H9 (cell line): ENCODE results near the gene ARHGAP15. TPM values are rescaled to one million over a fixed set of nuclear protein-coding genes. Genes with fewer than 3 reads are reported as not detected.

Experiments
- DNase-seq: peaks from one replicate; pipeline ENCODE4 v3.0.0-alpha.2; 2017
- H2AFZ ChIP-seq: one replicate; pipeline ENCODE4 v1.6.1; 2013; ENCODE audit warnings: mild to moderate bottlenecking, low read length, control low read depth, moderate library complexity
- H2AK5ac ChIP-seq: 2 replicates; pipeline ENCODE4 v1.6.1; 2013; ENCODE audit warnings: low read length, control low read depth, mixed read lengths; ENCODE audit not compliant: insufficient read length
- H2BK120ac ChIP-seq: one replicate; pipeline ENCODE4 v1.6.1; 2013; ENCODE audit warnings: low read depth, mild to moderate bottlenecking, low read length, control low read depth, inconsistent platforms; ENCODE audit not compliant: poor library complexity, severe bottlenecking
- H2BK12ac ChIP-seq: 2 replicates; pipeline ENCODE4 v1.6.1; 2013; ENCODE audit warnings: low read length, control low read depth, mixed read lengths, low read depth; ENCODE audit not compliant: insufficient read length
- H2BK15ac ChIP-seq: 2 replicates; pipeline ENCODE4 v1.6.1; 2013; ENCODE audit warnings: low read depth, low read length, control low read depth
- H2BK20ac ChIP-seq: one replicate; pipeline ENCODE4 v1.6.1; 2013; ENCODE audit warnings: low read depth, mild to moderate bottlenecking, low read length, control low read depth, inconsistent platforms; ENCODE audit not compliant: poor library complexity, severe bottlenecking
- H2BK5ac ChIP-seq: 2 replicates; pipeline ENCODE4 v1.6.1; 2013; ENCODE audit warnings: low read length, control low read depth, mixed read lengths; ENCODE audit not compliant: insufficient read length
- H3K14ac ChIP-seq: 2 replicates; pipeline ENCODE4 v1.6.1; 2013; ENCODE audit warnings: low read length, control low read depth; ENCODE audit not compliant: insufficient read depth
- H3K18ac ChIP-seq: 2 replicates; pipeline ENCODE4 v1.6.1; 2013; ENCODE audit warnings: low read depth, mild to moderate bottlenecking, mixed read lengths, low read length, control low read depth; ENCODE audit not compliant: insufficient read length
- H3K23ac ChIP-seq: 2 replicates; pipeline ENCODE4 v1.6.1; 2013; ENCODE audit warnings: low read length, control low read depth, mixed read lengths, low read depth; ENCODE audit not compliant: insufficient read length
- H3K23me2 ChIP-seq: 2 replicates; pipeline ENCODE4 v1.6.1; 2013; ENCODE audit warnings: low read depth, mild to moderate bottlenecking, mixed read lengths, low read length, control low read depth; ENCODE audit not compliant: insufficient read length, poor library complexity, severe bottlenecking
- H3K27ac ChIP-seq: 2 replicates; pipeline ENCODE4 v1.5.1; 2013; ENCODE audit warnings: low read length, control low read depth, mixed read lengths, low read depth; ENCODE audit not compliant: insufficient read length
- H3K27me3 ChIP-seq: 2 replicates; pipeline ENCODE4 v1.6.1; 2013; ENCODE audit warnings: low read length, control low read depth, inconsistent platforms; ENCODE audit not compliant: insufficient read depth
- H3K4ac ChIP-seq: 2 replicates; pipeline ENCODE4 v1.6.1; 2013; ENCODE audit warnings: low read depth, mild to moderate bottlenecking, control low read depth, inconsistent platforms, low read length, moderate library complexity
- H3K4me1 ChIP-seq: 2 replicates; pipeline ENCODE4 v1.6.1; 2013; ENCODE audit warnings: low read length, control low read depth, inconsistent platforms; ENCODE audit not compliant: insufficient read depth
- H3K4me2 ChIP-seq: 2 replicates; pipeline ENCODE4 v1.6.1; 2013; ENCODE audit warnings: low read length, control low read depth, mixed read lengths; ENCODE audit not compliant: insufficient read length, insufficient read depth
- H3K56ac ChIP-seq: 2 replicates; pipeline ENCODE4 v1.6.1; 2013; ENCODE audit warnings: low read depth, mild to moderate bottlenecking, mixed read lengths, low read length, control low read depth; ENCODE audit not compliant: insufficient read length
- H3K79me1 ChIP-seq: 2 replicates; pipeline ENCODE4 v1.6.1; 2013; ENCODE audit warnings: low read depth, mild to moderate bottlenecking, moderate library complexity, low read length, control low read depth, inconsistent platforms; ENCODE audit not compliant: insufficient read depth, poor library complexity, severe bottlenecking
- H3K79me2 ChIP-seq: 2 replicates; pipeline ENCODE4 v1.6.1; 2013; ENCODE audit warnings: low read length, control low read depth, inconsistent platforms; ENCODE audit not compliant: insufficient read depth
- H3K9ac ChIP-seq: 2 replicates; pipeline ENCODE4 v1.6.1; 2013; ENCODE audit warnings: low read length, control low read depth, mixed read lengths; ENCODE audit not compliant: insufficient read length; ENCODE audit errors: extremely low read depth
- H3K9me3 ChIP-seq: one replicate; pipeline ENCODE4 v1.6.1; 2013; ENCODE audit warnings: low read depth, low read length, inconsistent platforms; ENCODE audit not compliant: control insufficient read depth
- H3T11ph ChIP-seq: one replicate; pipeline ENCODE4 v1.6.1; 2013; ENCODE audit warnings: mild to moderate bottlenecking, low read length, control low read depth, inconsistent platforms
- H4K20me1 ChIP-seq: one replicate; pipeline ENCODE4 v1.6.1; 2013; ENCODE audit not compliant: control insufficient read depth, insufficient read length, insufficient read depth
- H4K5ac ChIP-seq: 2 replicates; pipeline ENCODE4 v1.6.1; 2013; ENCODE audit warnings: low read depth, mild to moderate bottlenecking, mixed read lengths, low read length, control low read depth; ENCODE audit not compliant: insufficient read length
- H4K8ac ChIP-seq: replicated peaks from 2 replicates; pipeline ENCODE4 v1.6.1; 2013; ENCODE audit warnings: low read length, control low read depth, mixed read lengths, low read depth; ENCODE audit not compliant: insufficient read length
- H4K91ac ChIP-seq: 2 replicates; pipeline ENCODE4 v1.6.1; 2013; ENCODE audit warnings: low read depth, mild to moderate bottlenecking, moderate library complexity, mixed read lengths, low read length, control low read depth; ENCODE audit not compliant: insufficient read length
- H3K27ac Mint-ChIP-seq, 3 experiments: 2 replicates in 2 of 3; 3 replicates in 1 of 3; pipeline ENCODE4 v1.8.0; 2020 to 2021; ENCODE audit warnings: mixed read lengths in 3 of 3, mild to moderate bottlenecking in 1 of 3, moderate library complexity in 1 of 3
- H3K27me3 Mint-ChIP-seq: 2 replicates; pipeline ENCODE4 v1.8.0; 2021; ENCODE audit warnings: low read depth, mild to moderate bottlenecking, moderate library complexity, mixed read lengths
- H3K36me3 Mint-ChIP-seq, 3 experiments: 2 replicates in 2 of 3; 3 replicates in 1 of 3; pipeline ENCODE4 v1.8.0; 2020 to 2021; ENCODE audit warnings: low read depth in 3 of 3, mixed read lengths in 3 of 3; ENCODE audit not compliant: insufficient read depth in 1 of 3
- H3K4me1 Mint-ChIP-seq, 2 experiments: 2 replicates each; pipeline ENCODE4 v1.8.0; 2020; ENCODE audit warnings: mixed read lengths in 2 of 2
- H3K4me3 Mint-ChIP-seq, 2 experiments: 2 replicates in 1 of 2; 3 replicates in 1 of 2; pipeline ENCODE4 v1.8.0; 2020 to 2021; ENCODE audit warnings: mild to moderate bottlenecking in 2 of 2, mixed read lengths in 2 of 2, moderate library complexity in 1 of 2
- H3K9me3 Mint-ChIP-seq, 2 experiments: 2 replicates in 1 of 2; 3 replicates in 1 of 2; pipeline ENCODE4 v1.8.0; 2020; ENCODE audit warnings: mild to moderate bottlenecking in 2 of 2, mixed read lengths in 2 of 2, moderate library complexity in 1 of 2
- CTCF ChIP-seq: fragments of 200-600 bp; sonication (generic); conservative IDR thresholded peaks from 3 replicates; pipeline ENCODE4 v1.8.0; 2021; ENCODE audit warnings: antibody characterized with exemption, mild to moderate bottlenecking
- WGBS: extraction: QIAGEN DNeasy Blood & Tissue Kit; methylation state at CpG from one replicate; pipeline ENCODE4 v1.1.7; 2013; ENCODE audit warnings: missing lambda C conversion rate, low lambda C conversion rate, mixed read lengths; ENCODE audit not compliant: insufficient read length; ENCODE audit errors: extremely low coverage; 5-methylcytosine and 5-hydroxymethylcytosine counted together
- total RNA-seq: library from RNA; stranded (reverse); gene quantifications from 2 replicates; pipeline ENCODE4 v1.2.1, GENCODE V29; 2021

Gene ARHGAP15
- total RNA-seq, 1 experiment from 2014 or later = not detected

DNA sequence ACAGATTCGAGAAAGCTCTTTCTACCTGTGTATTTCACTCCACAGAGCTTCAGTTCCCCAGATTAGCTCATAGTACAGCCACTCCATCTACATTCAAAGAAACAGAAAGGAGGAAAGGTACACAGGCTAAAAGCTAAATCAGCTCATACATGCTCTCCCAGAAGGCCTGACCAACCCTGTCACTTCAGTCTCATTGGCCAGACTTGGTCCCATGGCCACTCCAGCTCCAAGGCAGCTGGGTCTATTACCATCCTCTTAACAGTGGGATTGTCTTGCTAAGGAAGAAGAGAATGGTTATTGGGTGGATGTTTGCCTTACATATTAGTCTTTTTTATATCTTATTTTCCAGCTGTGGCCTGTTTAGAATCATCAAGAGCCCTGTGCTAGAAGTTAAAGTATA, 572.6 kb downstream of the ARHGAP15 start:
- no peak overlapping the region for H3K56ac ChIP-seq
- H4K20me1 ChIP-seq = no peaks in the 10 kb centered on the region
- H3K4me2 ChIP-seq = no peak overlapping the region
- no peak overlapping the region for H4K8ac ChIP-seq
- H3K4me3 Mint-ChIP-seq = no peak overlapping the region
- no peaks in the 10 kb centered on the region for H3K36me3 Mint-ChIP-seq
- H2BK12ac ChIP-seq = no peak overlapping the region
- no peaks in the 10 kb centered on the region for H3K79me2 ChIP-seq
- WGBS = no CpG with 5 or more reads among the region's 1 CpG
- no peak overlapping the region for H3K18ac ChIP-seq
- no peaks in the 10 kb centered on the region for H3K23me2 ChIP-seq
- H3K14ac ChIP-seq = no peak overlapping the region
- no peak overlapping the region for H3K23ac ChIP-seq
- no peaks in the 10 kb centered on the region for H3K4me1 ChIP-seq
- H2BK15ac ChIP-seq = no peak overlapping the region
- no peak overlapping the region for H2BK120ac ChIP-seq
- no peak overlapping the region for H2AFZ ChIP-seq
- H3K79me1 ChIP-seq = no peaks in the 10 kb centered on the region
- no peak overlapping the region for H3K9ac ChIP-seq
- no peak overlapping the region for H3K4ac ChIP-seq
- DNase-seq = no peak
- no peaks in the 10 kb centered on the region for H3K27me3 ChIP-seq
- H3K27ac Mint-ChIP-seq = no peak overlapping the region
- H4K91ac ChIP-seq = no peak overlapping the region
- no peaks in the 10 kb centered on the region for H3K9me3 Mint-ChIP-seq
- H3K27ac ChIP-seq = no peak overlapping the region
- H2BK20ac ChIP-seq = no peak overlapping the region
- no peak overlapping the region for H2AK5ac ChIP-seq
- H3K9me3 ChIP-seq = no peaks in the 10 kb centered on the region
- no peak overlapping the region for H4K5ac ChIP-seq
- no peak for TF ChIP-seq CTCF
- H3K27me3 Mint-ChIP-seq = no peaks in the 10 kb centered on the region
- H3K4me1 Mint-ChIP-seq = peaks cover 7 to 10% of the 10 kb centered on the region in 2 experiments
- no peak overlapping the region for H2BK5ac ChIP-seq
- no peak overlapping the region for H3T11ph ChIP-seq
